CD4-positive, alpha-beta T cell (primary cell): ENCODE results near the gene ALG3. TPM values are rescaled to one million over a fixed set of nuclear protein-coding genes. Genes with fewer than 3 reads are reported as not detected.

Source experiments
- ATAC-seq: fragments of 200-7000 bp; cut with Tn5 transposase; one replicate; pipeline ENCODE4 v1.10.0; 2022; ENCODE audit warnings: mild to moderate bottlenecking; ENCODE audit not compliant: poor library complexity
- CTCF ChIA-PET: fragments of 350-600 bp; sonication (Branson Sonifier 250); formaldehyde crosslinking; loops from one replicate; lab custom pipeline; 2021; ENCODE audit warnings: antibody characterized with exemption, inconsistent platforms; lab: Charles Lee
- POLR2A ChIA-PET: fragments of 350-600 bp; sonication (Branson Sonifier 250); formaldehyde crosslinking; loops from one replicate; lab custom pipeline; 2021; ENCODE audit warnings: antibody characterized with exemption, inconsistent platforms; lab: Charles Lee
- DNase-seq, 14 experiments: peaks; one replicate each; pipeline ENCODE4 v3.0.0-alpha.2; 2013 to 2020; ENCODE audit warnings: mixed read lengths in 2 of 14
- H3K27ac ChIP-seq, 2 donors: one replicate each; pipeline versions ENCODE4 v1.5.1 to v1.7.0; 2013; ENCODE audit warnings: low read length in 2 of 2, low read depth in 1 of 2, mild to moderate bottlenecking in 1 of 2
- H3K27me3 ChIP-seq, 2 experiments: 1 replicate in 1 of 2; 2 replicates in 1 of 2; pipeline versions ENCODE4 v1.6.1 to v1.7.0; 2013; ENCODE audit warnings: low read length in 2 of 2, control low read depth in 1 of 2, mild to moderate bottlenecking in 1 of 2, moderate library complexity in 1 of 2; ENCODE audit not compliant: insufficient read depth in 2 of 2, control insufficient read depth in 1 of 2
- H3K36me3 ChIP-seq: one replicate; pipeline ENCODE4 v1.6.1; 2013; ENCODE audit warnings: low read length, control low read depth; ENCODE audit not compliant: insufficient read depth
- H3K4me1 ChIP-seq: one replicate; pipeline ENCODE4 v1.6.1; 2013; ENCODE audit warnings: low read length, control low read depth; ENCODE audit not compliant: insufficient read depth
- H3K4me3 ChIP-seq: one replicate; pipeline ENCODE4 v1.5.1; 2013; ENCODE audit warnings: mild to moderate bottlenecking, low read length, moderate library complexity
- H3K9me3 ChIP-seq, 2 experiments: 1 replicate in 1 of 2; 2 replicates in 1 of 2; pipeline versions ENCODE4 v1.6.1 to v1.7.0; 2013; ENCODE audit warnings: low read length in 2 of 2, mild to moderate bottlenecking in 2 of 2, control low read depth in 1 of 2, moderate library complexity in 1 of 2; ENCODE audit not compliant: control insufficient read depth in 1 of 2, insufficient read depth in 1 of 2
- H3K27ac Mint-ChIP-seq: one replicate; pipeline ENCODE4 v1.8.0; 2020; ENCODE audit warnings: mixed read lengths
- H3K27me3 Mint-ChIP-seq: one replicate; pipeline ENCODE4 v1.8.0; 2021; ENCODE audit warnings: mixed read lengths
- H3K36me3 Mint-ChIP-seq: one replicate; pipeline ENCODE4 v1.8.0; 2021; ENCODE audit warnings: low read depth, mixed read lengths
- H3K4me1 Mint-ChIP-seq: one replicate; pipeline ENCODE4 v1.8.0; 2021; ENCODE audit warnings: low read depth, mixed read lengths
- H3K4me3 Mint-ChIP-seq: one replicate; pipeline ENCODE4 v1.8.0; 2020; ENCODE audit warnings: mild to moderate bottlenecking, mixed read lengths
- H3K9me3 Mint-ChIP-seq: one replicate; pipeline ENCODE4 v1.8.0; 2020; ENCODE audit warnings: mixed read lengths
- intact Hi-C, 2 experiments: fragments of 100-400 bp; cut with DNase I in 1 of 2; cut with micrococcal nuclease in 1 of 2; formaldehyde crosslinking; loops; one replicate each; pipeline versions ENCODE4 v1.15.1 to v1.9.0; 2023 to 2025; cut with DNase I, micrococcal nuclease
- total RNA-seq, 174 experiments: library from RNA in 2 of 174; stranded (reverse) in 2 of 174; gene quantifications; one replicate each; pipeline ENCODE4 v1.2.3 and lab custom pipeline; 2021 to 2026
- TF ChIP-seq, protein P1 (sequence below): fragments of 200-600 bp; IDR thresholded peaks from one replicate; pipeline ENCODE4 v1.8.0; 2022; ENCODE audit warnings: antibody characterized with exemption, mild to moderate bottlenecking

ALG3 gene
- total RNA-seq, 2 experiments from 2014 or later, result 12.0 to 13.5 TPM

- H3K36me3 Mint-ChIP-seq, result peaks cover 8% of the 10 kb centered on the region
- no peak overlapping the region for H3K4me3 ChIP-seq
- intact Hi-C loops, result no loop called here
- H3K9me3 ChIP-seq, result no peaks in the 10 kb centered on the region
- ATAC-seq, result no peak
- peaks cover 9% of the 10 kb centered on the region for H3K36me3 ChIP-seq
- TF ChIP-seq, protein P1, sequence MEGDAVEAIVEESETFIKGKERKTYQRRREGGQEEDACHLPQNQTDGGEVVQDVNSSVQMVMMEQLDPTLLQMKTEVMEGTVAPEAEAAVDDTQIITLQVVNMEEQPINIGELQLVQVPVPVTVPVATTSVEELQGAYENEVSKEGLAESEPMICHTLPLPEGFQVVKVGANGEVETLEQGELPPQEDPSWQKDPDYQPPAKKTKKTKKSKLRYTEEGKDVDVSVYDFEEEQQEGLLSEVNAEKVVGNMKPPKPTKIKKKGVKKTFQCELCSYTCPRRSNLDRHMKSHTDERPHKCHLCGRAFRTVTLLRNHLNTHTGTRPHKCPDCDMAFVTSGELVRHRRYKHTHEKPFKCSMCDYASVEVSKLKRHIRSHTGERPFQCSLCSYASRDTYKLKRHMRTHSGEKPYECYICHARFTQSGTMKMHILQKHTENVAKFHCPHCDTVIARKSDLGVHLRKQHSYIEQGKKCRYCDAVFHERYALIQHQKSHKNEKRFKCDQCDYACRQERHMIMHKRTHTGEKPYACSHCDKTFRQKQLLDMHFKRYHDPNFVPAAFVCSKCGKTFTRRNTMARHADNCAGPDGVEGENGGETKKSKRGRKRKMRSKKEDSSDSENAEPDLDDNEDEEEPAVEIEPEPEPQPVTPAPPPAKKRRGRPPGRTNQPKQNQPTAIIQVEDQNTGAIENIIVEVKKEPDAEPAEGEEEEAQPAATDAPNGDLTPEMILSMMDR, result no peak
- no peaks in the 10 kb centered on the region for H3K4me1 ChIP-seq
- no peak overlapping the region for H3K27ac Mint-ChIP-seq
- peaks cover 4 to 7% of the 10 kb centered on the region in 2 experiments for H3K27me3 ChIP-seq
- ChIA-PET POLR2A (interaction anchor here (0.7 to 1.6 kb wide), 2 partner anchors 8 to 101 kb away, joined by 3 read pairs; partner anchors contain the start of gene VWA5B2), CTCF (no interaction called here)
- no peaks in the 10 kb centered on the region for H3K4me1 Mint-ChIP-seq
- no peak overlapping the region for H3K4me3 Mint-ChIP-seq
- H3K9me3 Mint-ChIP-seq, result no peaks in the 10 kb centered on the region
- no peak for DNase-seq
- H3K27me3 Mint-ChIP-seq, result peaks cover 10% of the 10 kb centered on the region
- H3K27ac ChIP-seq, result no peak overlapping the region
These were observed 11.0 kb downstream of the ALG3 start for GRCh38 chr3:184237807-184238206.

DNA sequence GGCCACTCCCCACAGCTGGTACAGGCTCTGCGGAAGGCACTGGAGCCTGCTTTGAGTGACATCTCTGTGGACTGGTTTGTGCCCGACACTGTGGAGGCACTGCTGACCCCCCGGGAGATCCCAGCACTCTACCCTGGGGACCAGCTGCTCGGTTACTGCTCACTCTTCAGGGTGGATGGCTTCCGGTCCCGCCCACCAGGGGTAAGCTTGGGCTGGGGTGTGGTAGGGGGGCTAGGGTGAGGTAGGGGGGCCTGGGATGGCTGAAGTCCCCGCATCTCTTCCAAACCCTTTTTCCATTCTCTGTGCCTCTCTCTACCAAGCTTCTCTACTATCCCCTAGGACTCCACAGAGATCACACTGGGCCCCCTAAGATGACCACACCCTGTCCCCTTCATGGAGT lies 11.6 kb downstream of the ALG3 start:
- ATAC-seq (no peak), DNase-seq (no peak)
- no peak overlapping the region for H3K27ac Mint-ChIP-seq
- intact Hi-C loops, result no loop called here
- Histone ChIP-seq H3K36me3 (peaks cover 3% of the 10 kb centered on the region), H3K4me1 (no peaks in the 10 kb centered on the region), H3K27ac (no peak overlapping the region), H3K4me3 (no peak overlapping the region), H3K9me3 (no peaks in the 10 kb centered on the region), H3K27me3 (peaks cover 10 to 12% of the 10 kb centered on the region in 2 experiments)
- ChIA-PET POLR2A (interaction anchor here (0.7 to 1.6 kb wide), 2 partner anchors 7 to 101 kb away, joined by 3 read pairs; partner anchors contain the start of gene VWA5B2), CTCF (interaction anchor here (1.4 kb wide), 1 partner anchor 10 kb away, joined by 7 read pairs; no protein-coding TSS in a partner anchor)
- peaks cover 16% of the 10 kb centered on the region for H3K27me3 Mint-ChIP-seq
- H3K4me1 Mint-ChIP-seq, result no peaks in the 10 kb centered on the region
- H3K4me3 Mint-ChIP-seq, result no peak overlapping the region
- no peaks in the 10 kb centered on the region for H3K9me3 Mint-ChIP-seq
- peaks cover 2% of the 10 kb centered on the region for H3K36me3 Mint-ChIP-seq
- TF ChIP-seq, protein P1, result no peak

DNA sequence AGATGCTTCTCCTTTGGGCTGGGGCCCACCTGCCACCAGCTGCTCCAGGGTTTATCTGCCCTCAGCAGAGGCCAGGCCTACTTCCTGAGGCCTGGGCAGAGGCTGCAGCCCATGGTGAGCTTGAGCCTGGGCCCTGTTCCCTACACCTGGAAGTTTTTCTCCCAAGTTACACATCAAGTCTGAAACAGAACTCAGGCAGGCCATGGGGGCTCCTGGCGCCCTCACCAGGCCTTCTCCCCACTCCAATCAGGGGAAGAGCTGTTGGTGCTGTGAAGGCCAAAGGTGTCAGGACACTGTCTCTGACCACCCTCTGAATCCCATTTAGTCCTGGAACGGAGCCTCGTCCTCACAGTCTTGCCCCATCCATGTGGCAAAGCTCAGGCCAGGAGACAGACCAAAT lies 12.1 kb downstream of the ALG3 start:
- ATAC-seq (no peak), DNase-seq (no peak)
- intact Hi-C loops, result no loop called here
- Mint-ChIP-seq H3K9me3 (no peaks in the 10 kb centered on the region), H3K4me3 (no peak overlapping the region), H3K27ac (no peak overlapping the region), H3K36me3 (no peaks in the 10 kb centered on the region), H3K4me1 (peaks cover under 1% of the 10 kb centered on the region), H3K27me3 (peaks cover 22% of the 10 kb centered on the region)
- no peaks in the 10 kb centered on the region for H3K9me3 ChIP-seq
- ChIA-PET CTCF (interaction anchor here (1.4 kb wide), 1 partner anchor 9 kb away, joined by 7 read pairs; no protein-coding TSS in a partner anchor), POLR2A (no interaction called here)
- H3K27ac ChIP-seq, result no peak overlapping the region
- TF ChIP-seq, protein P1, result no peak
- no peak overlapping the region for H3K4me3 ChIP-seq
- H3K27me3 ChIP-seq, result peaks cover 16 to 18% of the 10 kb centered on the region in 2 experiments
- H3K4me1 ChIP-seq, result no peaks in the 10 kb centered on the region
- H3K36me3 ChIP-seq, result no peaks in the 10 kb centered on the region
